ENCODE measurements around the gene AP1S3.

The AP1S3 gene

DNA sequence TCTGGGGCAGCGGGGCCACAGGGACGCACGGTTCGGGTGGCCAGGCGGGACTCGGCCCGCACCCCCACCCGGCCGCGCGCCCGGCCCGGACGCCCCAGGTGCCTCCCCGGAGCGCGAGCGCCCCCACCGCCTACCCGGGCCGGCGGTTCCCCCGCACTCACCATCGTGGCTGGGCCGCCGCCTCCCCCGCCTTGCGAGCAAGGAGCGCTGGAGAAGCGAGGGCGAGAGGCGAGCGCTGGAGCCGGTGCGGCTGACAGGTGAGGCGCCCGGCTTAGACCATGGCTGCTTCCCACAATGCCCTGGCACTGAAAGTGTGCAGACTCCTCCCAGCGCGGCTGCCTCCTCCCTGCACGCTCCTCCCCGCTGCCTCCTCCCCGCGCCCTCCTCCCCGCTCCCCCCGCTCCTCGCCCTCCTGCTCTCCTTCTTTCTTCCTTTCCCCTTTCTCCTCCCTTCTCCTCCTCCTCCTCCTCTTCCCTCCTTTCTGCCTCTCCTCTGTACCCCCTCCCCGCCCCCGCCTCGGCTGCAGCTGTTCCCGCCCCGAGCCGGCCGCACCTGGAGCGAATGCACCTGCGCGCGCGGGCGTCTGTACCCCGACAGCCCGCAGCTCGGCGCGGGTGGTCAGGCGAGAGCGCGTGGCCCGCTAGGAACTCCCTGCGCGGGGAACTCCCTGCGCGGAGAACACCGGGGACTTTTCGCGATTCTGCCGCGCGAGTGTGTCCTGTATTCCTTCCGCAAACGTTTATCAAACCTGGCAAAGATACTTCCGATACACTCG is at the start of gene AP1S3:
TSS of gene AP1S3 (minus strand) at position 296 of the 775 bp plus-strand sequence. CDS start at position 164, 132 bp downstream.
- H3K4me3 ChIP-seq (ENCODE audit: low read depth, low read length) = peak within 1 kb of the TSS; percentile 72
- no peak for TF ChIP-seq CTCF (conservative IDR thresholded peaks at IDR 0.05; ENCODE audit: low read depth, low read length)
- DNase-seq (ENCODE audit: low read depth) = peak; percentile 53

DNA sequence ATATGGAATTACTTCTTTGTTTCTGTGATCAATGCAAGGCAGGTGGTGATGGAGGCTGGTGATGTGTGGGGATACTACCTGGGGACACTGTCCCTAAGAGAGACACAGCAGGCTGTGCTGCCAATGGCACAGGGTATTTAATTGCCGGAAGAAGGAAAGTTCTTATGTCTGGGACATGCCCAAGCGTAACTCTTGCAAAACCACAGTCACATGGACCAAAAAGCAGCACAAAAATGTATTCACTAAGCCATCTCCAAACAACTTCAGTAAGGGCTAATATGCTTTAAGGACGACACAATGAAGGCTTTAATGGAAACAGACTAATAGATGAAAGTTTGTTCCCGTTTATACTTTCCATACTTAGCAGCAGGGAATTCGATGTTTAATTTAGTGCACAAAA is 49.7 kb upstream of the AP1S3 start:
- TF ChIP-seq CTCF (conservative IDR thresholded peaks at IDR 0.05; ENCODE audit: low read depth, low read length) = no peak
- no peak overlapping the region for H3K4me3 ChIP-seq (ENCODE audit: low read depth, low read length)
- peak; percentile 65 for DNase-seq (ENCODE audit: low read depth)

DNA sequence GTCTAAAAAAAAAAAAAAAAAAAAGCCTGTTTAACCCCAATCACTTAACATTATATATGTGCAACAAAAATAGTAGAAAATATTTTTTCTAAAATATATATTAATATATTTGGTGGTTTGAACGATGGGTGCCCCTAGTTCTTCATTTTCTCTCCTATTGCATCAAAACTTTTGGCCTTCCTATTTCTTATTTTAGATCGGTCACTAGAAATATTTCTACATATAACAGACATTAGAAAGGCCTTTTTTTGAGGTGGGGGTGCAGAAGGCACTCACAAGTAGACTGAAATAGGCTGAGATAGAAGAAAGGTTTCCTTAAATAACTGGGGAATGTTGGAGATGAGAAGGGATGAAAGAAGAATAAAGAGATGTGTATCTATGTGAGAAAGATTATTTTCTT is 49.3 kb upstream of the AP1S3 start:
- no peak overlapping the region for H3K4me3 ChIP-seq (ENCODE audit: low read depth, low read length)
- no peak for DNase-seq (ENCODE audit: low read depth)
- TF ChIP-seq CTCF (conservative IDR thresholded peaks at IDR 0.05; ENCODE audit: low read depth, low read length) = no peak

GRCh38 chr2:223884399-223884798 is 47.0 kb upstream of the AP1S3 start:
- DNase-seq (ENCODE audit: low read depth) = no peak
- no peak overlapping the region for H3K4me3 ChIP-seq (ENCODE audit: low read depth, low read length)
- no peak for TF ChIP-seq CTCF (conservative IDR thresholded peaks at IDR 0.05; ENCODE audit: low read depth, low read length)

DNA sequence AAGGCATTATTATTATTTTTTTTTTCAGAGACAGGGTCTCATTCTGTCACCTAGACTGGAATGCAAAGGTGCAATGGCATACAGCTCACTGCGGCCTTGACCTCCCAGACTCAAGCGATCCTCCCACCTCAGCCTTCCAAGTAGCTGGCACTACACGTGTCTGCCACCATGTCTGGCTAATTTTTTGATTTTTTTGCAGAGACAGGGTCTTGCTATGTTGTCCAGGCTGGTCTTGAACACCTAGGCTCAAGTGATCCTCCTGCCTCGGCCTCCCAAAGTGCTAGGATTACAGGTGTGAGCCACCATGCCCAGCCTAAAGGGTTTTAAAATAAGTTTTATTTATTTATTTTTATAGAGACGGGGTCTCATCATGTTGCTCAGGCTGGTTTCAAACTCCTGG is 45.3 kb upstream of the AP1S3 start:
- H3K4me3 ChIP-seq (ENCODE audit: low read depth, low read length) = no peak overlapping the region
- DNase-seq (ENCODE audit: low read depth) = no peak
- no peak for TF ChIP-seq CTCF (conservative IDR thresholded peaks at IDR 0.05; ENCODE audit: low read depth, low read length)

DNA sequence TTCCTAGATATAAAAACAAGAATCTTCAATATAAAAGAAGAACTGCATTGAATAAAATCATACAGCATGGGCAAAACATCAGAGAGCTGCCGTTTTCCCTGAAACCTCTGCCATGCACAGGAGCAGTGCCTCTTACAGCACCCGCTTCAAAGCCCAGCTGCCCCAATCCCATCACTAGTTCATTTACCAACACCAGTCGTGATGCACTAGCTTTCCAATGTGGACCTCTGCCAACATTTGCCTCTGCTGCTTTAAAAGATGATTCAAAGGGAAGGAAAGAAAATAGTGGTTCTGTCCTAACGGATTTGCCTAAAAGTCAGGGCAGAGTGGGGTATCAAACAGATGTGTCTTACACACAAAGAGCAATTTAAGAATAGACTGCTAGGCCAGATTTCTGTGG is 43.4 kb upstream of the AP1S3 start:
- TF ChIP-seq CTCF (conservative IDR thresholded peaks at IDR 0.05; ENCODE audit: low read depth, low read length) = no peak
- DNase-seq (ENCODE audit: low read depth) = no peak
- no peak overlapping the region for H3K4me3 ChIP-seq (ENCODE audit: low read depth, low read length)
